Heart left ventricle (tissue), 13 donors: ENCODE measurements around the gene IFI27L2.

Experiments
- POLR2A ChIP-seq, 2 donors: fragments of 450-650 bp; IDR thresholded peaks; one replicate each; pipeline ENCODE4 v1.6.1; 2017; ENCODE audit warnings: antibody characterized with exemption in 2 of 2, mild to moderate bottlenecking in 2 of 2, moderate library complexity in 2 of 2
- TF ChIP-seq, protein P1 (sequence below), 12 donors: fragments of 200-600 bp; sonication (generic) in 4 of 12; IDR thresholded peaks; one replicate each; pipeline versions ENCODE4 v1.5.0 to v1.8.0; 2018 to 2022; ENCODE audit warnings: antibody characterized with exemption in 12 of 12, mild to moderate bottlenecking in 5 of 12
- donor health status: ischemic (EF 13 %, LVEDD 7.1; RV severe dilation, severe dysfunction).
- donor health status: DM: no; HTN: yes; CAD: no.
- donor health status: DM: no; HTN: no; CAD: no.
- donor health status: ischemic (EF 25% LVEDD 6.9; RV normal size, moderate dysfunction).
- donor health status: ischemic (EF 25% LVEDD 5.7; RV mildly dilated, moderate dysfunction).
- donor health status: ischemic (EF 35%, LVEDD 5.7; RV mildly dilated, moderate dysfunction).
- donor health status: nonischemic (EF 11% LVEDD 7.7; RV severe dilation, severe dysfunction).
- donor health status: DM: yes; HTN: yes; CAD: no.
- donor health status: PGD.
- donor health status: ischemic (EF 29% LVEDD 5.4; RV normal size, mild dysfunction).
- donor health status: nonischemic (EF 23%, LVEDD 6.1; RV moderate dilation, normal function).

DNA sequence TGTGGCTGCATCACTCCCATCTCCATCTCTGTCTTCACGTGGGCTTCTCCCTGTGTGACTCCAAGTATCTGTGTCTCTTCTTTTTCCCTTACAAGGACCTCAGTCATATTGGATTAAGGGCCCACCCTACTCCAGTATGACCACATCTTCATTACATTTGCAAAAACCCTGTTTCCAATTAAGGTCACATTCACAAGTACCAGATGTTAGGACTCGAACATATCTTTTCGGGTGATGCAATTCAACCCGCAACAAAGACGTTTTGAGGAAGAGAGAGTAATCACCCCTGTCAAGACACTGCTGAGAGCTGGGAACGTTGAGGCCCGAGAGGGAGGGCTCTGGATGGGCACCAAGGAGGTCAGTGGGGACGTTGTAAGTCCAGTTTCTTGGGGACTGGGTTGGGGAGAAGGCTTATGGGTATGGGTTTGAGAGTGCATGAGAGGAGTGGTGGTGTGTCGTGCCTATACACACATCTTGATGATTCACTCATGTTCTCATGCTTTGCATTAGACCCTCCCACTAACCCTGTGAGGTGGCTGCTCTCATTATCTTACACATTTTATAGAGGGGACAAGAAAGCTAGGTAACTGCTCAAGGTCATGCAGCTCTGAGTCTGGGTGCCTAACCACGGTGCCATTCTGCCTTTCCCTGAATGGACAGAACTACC is 30.9 kb downstream of the IFI27L2 start:
- TF ChIP-seq, protein P1, sequence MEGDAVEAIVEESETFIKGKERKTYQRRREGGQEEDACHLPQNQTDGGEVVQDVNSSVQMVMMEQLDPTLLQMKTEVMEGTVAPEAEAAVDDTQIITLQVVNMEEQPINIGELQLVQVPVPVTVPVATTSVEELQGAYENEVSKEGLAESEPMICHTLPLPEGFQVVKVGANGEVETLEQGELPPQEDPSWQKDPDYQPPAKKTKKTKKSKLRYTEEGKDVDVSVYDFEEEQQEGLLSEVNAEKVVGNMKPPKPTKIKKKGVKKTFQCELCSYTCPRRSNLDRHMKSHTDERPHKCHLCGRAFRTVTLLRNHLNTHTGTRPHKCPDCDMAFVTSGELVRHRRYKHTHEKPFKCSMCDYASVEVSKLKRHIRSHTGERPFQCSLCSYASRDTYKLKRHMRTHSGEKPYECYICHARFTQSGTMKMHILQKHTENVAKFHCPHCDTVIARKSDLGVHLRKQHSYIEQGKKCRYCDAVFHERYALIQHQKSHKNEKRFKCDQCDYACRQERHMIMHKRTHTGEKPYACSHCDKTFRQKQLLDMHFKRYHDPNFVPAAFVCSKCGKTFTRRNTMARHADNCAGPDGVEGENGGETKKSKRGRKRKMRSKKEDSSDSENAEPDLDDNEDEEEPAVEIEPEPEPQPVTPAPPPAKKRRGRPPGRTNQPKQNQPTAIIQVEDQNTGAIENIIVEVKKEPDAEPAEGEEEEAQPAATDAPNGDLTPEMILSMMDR (IDR thresholded peaks at IDR 0.05) = no peak
- no peak for TF ChIP-seq POLR2A (IDR thresholded peaks at IDR 0.05)
